Dendritic cell treated with granulocyte-macrophage colony-stimulating factor and Interleukin-4, amounts not matched to agents 40 ng/mL and 50 ng/mL, for 4 days (primary cell): ENCODE data around the gene ZNF578.
"Not testable (repeated sequence)": the region's sequence is repeated elsewhere in the genome, so short reads cannot be mapped to it uniquely, and the experiment has no call there.

Experiments used
- H3K27ac Mint-ChIP-seq: one replicate; pipeline ENCODE4 v1.8.0; 2022; ENCODE audit warnings: mild to moderate bottlenecking, mixed read lengths
- H3K27me3 Mint-ChIP-seq: one replicate; pipeline ENCODE4 v1.8.0; 2022; ENCODE audit warnings: mild to moderate bottlenecking, mixed read lengths
- H3K36me3 Mint-ChIP-seq: one replicate; pipeline ENCODE4 v1.8.0; 2022; ENCODE audit warnings: low read depth, mixed read lengths
- H3K4me1 Mint-ChIP-seq: one replicate; pipeline ENCODE4 v1.8.0; 2022; ENCODE audit warnings: low read depth, mixed read lengths
- H3K4me3 Mint-ChIP-seq: one replicate; pipeline ENCODE4 v1.8.0; 2022; ENCODE audit warnings: mild to moderate bottlenecking, moderate library complexity, mixed read lengths
- H3K9me3 Mint-ChIP-seq: one replicate; pipeline ENCODE4 v1.8.0; 2022; ENCODE audit warnings: mixed read lengths
- intact Hi-C: fragments of 100-400 bp; cut with micrococcal nuclease; formaldehyde crosslinking; loops from one replicate; pipeline ENCODE4 v1.15.0; 2022

Gene ZNF578

DNA sequence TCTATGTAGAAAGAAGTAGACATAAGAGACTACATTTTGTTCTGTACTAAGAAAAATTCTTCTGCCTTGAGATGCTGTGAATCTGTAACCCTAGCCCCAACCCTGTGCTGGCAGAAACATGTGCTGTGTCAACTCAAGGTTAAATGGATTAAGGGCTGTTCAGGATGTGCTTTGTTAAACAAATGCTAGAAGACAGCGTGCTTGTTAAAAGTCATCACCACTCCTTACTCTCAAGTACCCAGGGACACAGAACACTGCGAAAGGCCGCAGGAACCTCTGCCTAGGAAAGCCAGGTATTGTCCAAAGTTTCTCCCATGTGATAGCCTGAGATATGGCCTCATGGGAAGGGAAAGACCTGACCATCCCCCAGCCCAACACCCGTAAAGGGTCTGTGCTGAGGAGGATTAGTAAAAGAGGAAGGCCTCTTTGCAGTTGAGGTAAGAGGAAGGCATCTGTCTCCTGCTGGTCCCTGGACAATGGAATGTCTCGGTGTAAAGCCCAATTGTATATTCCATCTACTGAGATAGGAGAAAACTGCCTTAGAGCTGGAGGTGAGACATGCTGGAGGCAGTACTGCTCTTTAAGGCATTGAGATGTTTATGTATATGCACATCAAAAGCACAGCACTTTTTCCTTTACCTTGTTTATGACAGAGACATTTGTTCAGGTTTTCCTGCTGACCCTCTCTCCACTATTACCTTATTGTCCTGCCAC is 105.5 kb downstream of the ZNF578 start:
- H3K4me1 Mint-ChIP-seq, H3K27me3 Mint-ChIP-seq, H3K27ac Mint-ChIP-seq, intact Hi-C loops, H3K4me3 Mint-ChIP-seq: not testable (repeated sequence)
- Mint-ChIP-seq H3K9me3 (peaks cover 92% of the 10 kb centered on the region), H3K36me3 (peaks cover 97% of the 10 kb centered on the region)

DNA sequence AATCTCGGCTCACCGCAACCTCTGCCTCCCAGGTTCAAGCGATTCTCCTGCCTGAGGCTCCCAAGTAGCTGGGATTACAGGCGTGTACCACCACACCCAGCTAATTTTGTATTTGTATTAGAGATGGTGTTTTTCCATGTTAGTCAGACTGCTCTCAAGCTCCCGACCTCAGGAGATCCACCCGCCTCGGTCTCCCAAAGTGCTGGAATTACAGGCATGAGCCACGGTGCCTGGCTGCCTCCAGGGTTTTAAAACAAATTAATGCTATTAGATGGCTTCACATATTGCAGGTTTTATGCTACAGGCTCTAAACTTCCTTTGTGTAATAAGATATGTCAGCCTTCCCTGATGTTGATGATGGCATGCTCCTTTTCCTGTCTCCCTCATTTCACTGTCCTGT is 108.3 kb downstream of the ZNF578 start:
- H3K36me3 Mint-ChIP-seq = peaks cover 90% of the 10 kb centered on the region
- intact Hi-C loops, H3K27ac Mint-ChIP-seq: not testable (repeated sequence)

More for the DNA sequence above, 108.3 kb downstream of the ZNF578 start:
- H3K4me3 Mint-ChIP-seq, H3K4me1 Mint-ChIP-seq, H3K27me3 Mint-ChIP-seq: not testable (repeated sequence)
- peaks cover 95% of the 10 kb centered on the region for H3K9me3 Mint-ChIP-seq
